HCT116 (cell line): ENCODE results near the gene PHF21B. TPM values are rescaled to one million over a fixed set of nuclear protein-coding genes. Genes with fewer than 3 reads are reported as not detected.

Experiments
- ATAC-seq: fragments of 200-7000 bp; cut with Tn5 transposase; 2 replicates; pipeline ENCODE4 v1.9.1; 2020; ENCODE audit warnings: mild to moderate bottlenecking, moderate library complexity
- BruUV-seq: library from RNA; stranded (reverse); fragments of 400-500 nt; replicated peaks from 2 replicates; lab custom pipeline; 2021; lab: Mats Ljungman, UMichigan
- CTCF ChIA-PET: fragments of 300-600 bp; sonication (Branson Sonifier 250); formaldehyde crosslinking; loops from one replicate; lab custom pipeline; 2021; ENCODE audit warnings: antibody characterized with exemption; lab: Charles Lee
- POLR2A ChIA-PET: fragments of 300-600, 350-600 bp; sonication (Branson Sonifier 250); formaldehyde crosslinking; loops from one replicate; lab custom pipeline; 2021; ENCODE audit warnings: antibody characterized with exemption; lab: Charles Lee
- RAD21 ChIA-PET, 2 experiments: fragments of 300-600 bp; sonication (Branson Sonifier 250); formaldehyde crosslinking; loops; one replicate each; lab custom pipeline; 2023; ENCODE audit warnings: low total read pairs in 2 of 2; ENCODE audit not compliant: uncharacterized antibody in 2 of 2, unreplicated experiment in 2 of 2, low non-redundant PET in 1 of 2; lab: Charles Lee
- DNase-seq: peaks from one replicate; pipeline ENCODE4 v3.0.0-alpha.2; 2010; ENCODE audit warnings: low read depth, low spot score
- H2AFZ ChIP-seq: fragments of 200-600 bp; shearing (Covaris generic), sonication (generic); 2 replicates; pipeline ENCODE4 v1.6.1; 2017; ENCODE audit warnings: low read depth, mixed run types, mixed read lengths, antibody characterized with exemption, low read length; ENCODE audit not compliant: poor library complexity, severe bottlenecking
- H3K27ac ChIP-seq: 2 replicates; pipeline ENCODE4 v1.5.1; 2012; ENCODE audit warnings: low read depth, low read length
- H3K27me3 ChIP-seq: fragments of 200-600 bp; sonication (generic); 2 replicates; pipeline ENCODE4 v1.6.1; 2016; ENCODE audit warnings: mixed run types, low read length, mixed read lengths; ENCODE audit not compliant: insufficient read depth
- H3K36me3 ChIP-seq, 2 experiments: fragments of 200-500 bp in 1 of 2; fragments of 200-600 bp in 1 of 2; sonication (Bioruptor generic) in 1 of 2; sonication (generic) in 1 of 2; 2 replicates each; pipeline versions ENCODE4 v1.5.1 to v1.6.1; 2014 to 2016; ENCODE audit warnings: low read length in 2 of 2, inconsistent platforms in 1 of 2, mixed read lengths in 1 of 2, mixed run types in 1 of 2; ENCODE audit not compliant: insufficient read depth in 2 of 2, control insufficient read depth in 1 of 2
- H3K4me1 ChIP-seq, 2 experiments: fragments of 200-600 bp in 1 of 2; sonication (generic) in 1 of 2; 2 replicates each; pipeline versions ENCODE4 v1.5.1 to v1.6.1; 2012 to 2017; ENCODE audit warnings: low read length in 2 of 2, inconsistent platforms in 1 of 2, mild to moderate bottlenecking in 1 of 2, mixed read lengths in 1 of 2, mixed run types in 1 of 2, moderate library complexity in 1 of 2; ENCODE audit not compliant: insufficient read depth in 2 of 2, control insufficient read depth in 1 of 2
- H3K4me2 ChIP-seq: fragments of 200-600 bp; sonication (generic); 2 replicates; pipeline ENCODE4 v1.6.1; 2017; ENCODE audit warnings: mixed run types, low read length, mixed read lengths
- H3K4me3 ChIP-seq, 2 experiments: fragments of 200-600 bp in 1 of 2; sonication (generic) in 1 of 2; replicated peaks in 1 of 2; 2 replicates each; pipeline ENCODE4 v1.5.1; 2011 to 2016; ENCODE audit warnings: low read length in 2 of 2, control low read depth in 1 of 2, low read depth in 1 of 2, mild to moderate bottlenecking in 1 of 2, mixed read lengths in 1 of 2, mixed run types in 1 of 2
- H3K79me2 ChIP-seq: fragments of 200-600 bp; sonication (generic); 2 replicates; pipeline ENCODE4 v1.6.1; 2017; ENCODE audit warnings: mild to moderate bottlenecking, mixed run types, low read length, moderate library complexity, mixed read lengths; ENCODE audit not compliant: insufficient read depth
- H3K9ac ChIP-seq: fragments of 200-600 bp; sonication (generic); 2 replicates; pipeline ENCODE4 v1.6.1; 2016; ENCODE audit warnings: low read length, mixed read lengths
- H3K9me2 ChIP-seq: fragments of 200-600 bp; sonication (generic), shearing (Covaris generic); 2 replicates; pipeline ENCODE4 v1.6.1; 2017; ENCODE audit warnings: mixed run types, mild to moderate bottlenecking, moderate library complexity; ENCODE audit not compliant: insufficient read depth
- H3K9me3 ChIP-seq, 2 experiments: fragments of 200-500 bp in 1 of 2; fragments of 200-600 bp in 1 of 2; sonication (Bioruptor generic) in 1 of 2; sonication (generic) in 1 of 2; 2 replicates each; pipeline ENCODE4 v1.6.1; 2014 to 2017; ENCODE audit warnings: low read length in 2 of 2, mixed read lengths in 2 of 2, inconsistent platforms in 1 of 2, low read depth in 1 of 2, mild to moderate bottlenecking in 1 of 2, mixed run types in 1 of 2, moderate library complexity in 1 of 2; ENCODE audit not compliant: control insufficient read depth in 1 of 2, insufficient read depth in 1 of 2
- H4K20me1 ChIP-seq: fragments of 200-600 bp; sonication (generic), shearing (Covaris generic); 2 replicates; pipeline ENCODE4 v1.6.1; 2017; ENCODE audit warnings: mixed run types, mild to moderate bottlenecking, moderate library complexity; ENCODE audit not compliant: insufficient read depth
- CBX3 ChIP-seq: IDR thresholded peaks from 2 replicates; pipeline ENCODE4 v1.6.1; 2012; ENCODE audit warnings: low read depth
- CTCF ChIP-seq, 3 experiments: fragments of 200-600 bp in 1 of 3; sonication (generic) in 1 of 3; IDR thresholded peaks in 2 of 3; conservative IDR thresholded peaks in 1 of 3; 2 replicates each; pipeline ENCODE4 v1.5.1; 2012 to 2017; ENCODE audit warnings: low read depth in 2 of 3, low read length in 2 of 3, antibody characterized with exemption in 1 of 3, borderline replicate concordance in 1 of 3, control low read depth in 1 of 3, mild to moderate bottlenecking in 1 of 3, mixed read lengths in 1 of 3, mixed run types in 1 of 3, moderate library complexity in 1 of 3; ENCODE audit not compliant: insufficient read depth in 1 of 3
- EZH2 ChIP-seq: fragments of 200-600 bp; sonication (generic); IDR thresholded peaks from 2 replicates; pipeline ENCODE4 v1.6.1; 2017; ENCODE audit warnings: antibody characterized with exemption, mixed run types
- FOSL1 ChIP-seq: IDR thresholded peaks from 2 replicates; pipeline ENCODE4 v1.6.1; 2012; ENCODE audit warnings: low read depth
- JUND ChIP-seq: IDR thresholded peaks from 2 replicates; pipeline ENCODE4 v1.6.1; 2012
- POLR2A ChIP-seq: IDR thresholded peaks from 2 replicates; pipeline ENCODE4 v1.7.0; 2011; ENCODE audit warnings: borderline replicate concordance; ENCODE audit not compliant: insufficient read depth, insufficient read length; ENCODE audit errors: extremely low read depth
- POLR2AphosphoS5 ChIP-seq: IDR thresholded peaks from 2 replicates; pipeline ENCODE4 v1.6.1; 2011; ENCODE audit warnings: mild to moderate bottlenecking, low read depth, low read length, moderate library complexity
- SIN3A ChIP-seq: IDR thresholded peaks from 2 replicates; pipeline ENCODE4 v1.6.1; 2012; ENCODE audit warnings: low read depth
- SP1 ChIP-seq: IDR thresholded peaks from 2 replicates; pipeline ENCODE4 v1.6.1; 2012; ENCODE audit warnings: low read depth
- TCF7L2 ChIP-seq: IDR thresholded peaks from 2 replicates; pipeline ENCODE4 v1.7.0; 2011; ENCODE audit warnings: borderline replicate concordance, inconsistent platforms; ENCODE audit not compliant: insufficient read depth, insufficient read length; ENCODE audit errors: extremely low read depth
- YY1 ChIP-seq: IDR thresholded peaks from 2 replicates; pipeline ENCODE4 v1.6.1; 2011; ENCODE audit warnings: low read length, low read depth, moderate library complexity, mild to moderate bottlenecking; ENCODE audit not compliant: insufficient replicate concordance; ENCODE audit errors: extremely low read depth
- intact Hi-C: fragments of 100-400 bp; cut with micrococcal nuclease; formaldehyde crosslinking; loops from 2 replicates; pipeline ENCODE4 v1.10.0; 2022
- total RNA-seq: library from RNA; stranded (reverse); gene quantifications from one replicate; pipeline ENCODE4 v1.2.1, GENCODE V29; 2021; ENCODE audit not compliant: unreplicated experiment
- TF ChIP-seq, protein P1 (sequence below): IDR thresholded peaks from 2 replicates; pipeline ENCODE4 v1.6.1; 2012
- TF ChIP-seq, protein P2 (sequence below): IDR thresholded peaks from 2 replicates; pipeline ENCODE4 v1.6.1; 2012; ENCODE audit warnings: low read depth
- TF ChIP-seq, protein P3 (sequence below): IDR thresholded peaks from 2 replicates; pipeline ENCODE4 v1.6.1; 2011; ENCODE audit warnings: mild to moderate bottlenecking, low read length, moderate library complexity; ENCODE audit not compliant: insufficient replicate concordance; ENCODE audit errors: extremely low read depth

PHF21B gene
- total RNA-seq, 1 experiment from 2014 or later, result not detected

GRCh38 chr22:44834065-44834464 is 175.7 kb downstream of the PHF21B start:
- TF ChIP-seq EZH2, result no peak
- no peak for TF ChIP-seq SIN3A
- TF ChIP-seq SP1, result no peak
- TF ChIP-seq CBX3, result no peak
- TF ChIP-seq, protein P1, sequence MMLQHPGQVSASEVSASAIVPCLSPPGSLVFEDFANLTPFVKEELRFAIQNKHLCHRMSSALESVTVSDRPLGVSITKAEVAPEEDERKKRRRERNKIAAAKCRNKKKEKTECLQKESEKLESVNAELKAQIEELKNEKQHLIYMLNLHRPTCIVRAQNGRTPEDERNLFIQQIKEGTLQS, result no peak
- TF ChIP-seq, protein P2, sequence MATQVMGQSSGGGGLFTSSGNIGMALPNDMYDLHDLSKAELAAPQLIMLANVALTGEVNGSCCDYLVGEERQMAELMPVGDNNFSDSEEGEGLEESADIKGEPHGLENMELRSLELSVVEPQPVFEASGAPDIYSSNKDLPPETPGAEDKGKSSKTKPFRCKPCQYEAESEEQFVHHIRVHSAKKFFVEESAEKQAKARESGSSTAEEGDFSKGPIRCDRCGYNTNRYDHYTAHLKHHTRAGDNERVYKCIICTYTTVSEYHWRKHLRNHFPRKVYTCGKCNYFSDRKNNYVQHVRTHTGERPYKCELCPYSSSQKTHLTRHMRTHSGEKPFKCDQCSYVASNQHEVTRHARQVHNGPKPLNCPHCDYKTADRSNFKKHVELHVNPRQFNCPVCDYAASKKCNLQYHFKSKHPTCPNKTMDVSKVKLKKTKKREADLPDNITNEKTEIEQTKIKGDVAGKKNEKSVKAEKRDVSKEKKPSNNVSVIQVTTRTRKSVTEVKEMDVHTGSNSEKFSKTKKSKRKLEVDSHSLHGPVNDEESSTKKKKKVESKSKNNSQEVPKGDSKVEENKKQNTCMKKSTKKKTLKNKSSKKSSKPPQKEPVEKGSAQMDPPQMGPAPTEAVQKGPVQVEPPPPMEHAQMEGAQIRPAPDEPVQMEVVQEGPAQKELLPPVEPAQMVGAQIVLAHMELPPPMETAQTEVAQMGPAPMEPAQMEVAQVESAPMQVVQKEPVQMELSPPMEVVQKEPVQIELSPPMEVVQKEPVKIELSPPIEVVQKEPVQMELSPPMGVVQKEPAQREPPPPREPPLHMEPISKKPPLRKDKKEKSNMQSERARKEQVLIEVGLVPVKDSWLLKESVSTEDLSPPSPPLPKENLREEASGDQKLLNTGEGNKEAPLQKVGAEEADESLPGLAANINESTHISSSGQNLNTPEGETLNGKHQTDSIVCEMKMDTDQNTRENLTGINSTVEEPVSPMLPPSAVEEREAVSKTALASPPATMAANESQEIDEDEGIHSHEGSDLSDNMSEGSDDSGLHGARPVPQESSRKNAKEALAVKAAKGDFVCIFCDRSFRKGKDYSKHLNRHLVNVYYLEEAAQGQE, result no peak
- no peak for TF ChIP-seq POLR2AphosphoS5
- TF ChIP-seq CTCF (IDR thresholded peaks at IDR 0.05 in 2 of 3, conservative IDR thresholded peaks at IDR 0.05 in 1 of 3; ENCODE audit: borderline replicate concordance in 1 of 3, insufficient read depth in 1 of 3, low read depth in 2 of 3, low read length in 2 of 3), result no peak
- TF ChIP-seq FOSL1, result no peak
- no peak for TF ChIP-seq TCF7L2
- TF ChIP-seq YY1, result no peak
- TF ChIP-seq, protein P3, sequence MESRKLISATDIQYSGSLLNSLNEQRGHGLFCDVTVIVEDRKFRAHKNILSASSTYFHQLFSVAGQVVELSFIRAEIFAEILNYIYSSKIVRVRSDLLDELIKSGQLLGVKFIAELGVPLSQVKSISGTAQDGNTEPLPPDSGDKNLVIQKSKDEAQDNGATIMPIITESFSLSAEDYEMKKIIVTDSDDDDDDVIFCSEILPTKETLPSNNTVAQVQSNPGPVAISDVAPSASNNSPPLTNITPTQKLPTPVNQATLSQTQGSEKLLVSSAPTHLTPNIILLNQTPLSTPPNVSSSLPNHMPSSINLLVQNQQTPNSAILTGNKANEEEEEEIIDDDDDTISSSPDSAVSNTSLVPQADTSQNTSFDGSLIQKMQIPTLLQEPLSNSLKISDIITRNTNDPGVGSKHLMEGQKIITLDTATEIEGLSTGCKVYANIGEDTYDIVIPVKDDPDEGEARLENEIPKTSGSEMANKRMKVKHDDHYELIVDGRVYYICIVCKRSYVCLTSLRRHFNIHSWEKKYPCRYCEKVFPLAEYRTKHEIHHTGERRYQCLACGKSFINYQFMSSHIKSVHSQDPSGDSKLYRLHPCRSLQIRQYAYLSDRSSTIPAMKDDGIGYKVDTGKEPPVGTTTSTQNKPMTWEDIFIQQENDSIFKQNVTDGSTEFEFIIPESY, result no peak
- no peak for TF ChIP-seq JUND
- no peak for TF ChIP-seq POLR2A
- DNase-seq, result no peak
- intact Hi-C loops, result no loop called here
- no peak overlapping the region for H3K27ac ChIP-seq
- no peak overlapping the region for H2AFZ ChIP-seq
- no peak overlapping the region for H3K9ac ChIP-seq
- H3K4me3 ChIP-seq, result no peak overlapping the region
- no peaks in the 10 kb centered on the region for H3K27me3 ChIP-seq
- no TSS peak for BruUV-seq
- H3K36me3 ChIP-seq, result peaks cover 6 to 46% of the 10 kb centered on the region in 2 experiments
- H3K9me3 ChIP-seq, result peaks cover 11 to 15% of the 10 kb centered on the region in 2 experiments; a peak in 3 of 4 replicates
- RAD21 ChIA-PET, result no interaction called here
- H3K79me2 ChIP-seq, result no peaks in the 10 kb centered on the region; the same call in 1 of the 2 replicates
- no peaks in the 10 kb centered on the region for H3K9me2 ChIP-seq
- no peaks in the 10 kb centered on the region for H3K4me1 ChIP-seq
- no peak for ATAC-seq
- POLR2A ChIA-PET, result no interaction called here
- H4K20me1 ChIP-seq, result no peaks in the 10 kb centered on the region
- CTCF ChIA-PET, result no interaction called here
- H3K4me2 ChIP-seq, result no peak overlapping the region
